GM19395 (cell line): Measurements from ENCODE around the gene ACP4.

Source experiments
- ATAC-seq: cut with Tn5 transposase; IDR thresholded peaks from one replicate; pipeline ENCODE4 v1.9.1; 2021; ENCODE audit warnings: mild to moderate bottlenecking, moderate library complexity; ENCODE audit not compliant: unreplicated experiment

Gene ACP4

GRCh38 chr19:50820549-50821247, 30.5 kb downstream of the ACP4 start:
- no peak for ATAC-seq

DNA sequence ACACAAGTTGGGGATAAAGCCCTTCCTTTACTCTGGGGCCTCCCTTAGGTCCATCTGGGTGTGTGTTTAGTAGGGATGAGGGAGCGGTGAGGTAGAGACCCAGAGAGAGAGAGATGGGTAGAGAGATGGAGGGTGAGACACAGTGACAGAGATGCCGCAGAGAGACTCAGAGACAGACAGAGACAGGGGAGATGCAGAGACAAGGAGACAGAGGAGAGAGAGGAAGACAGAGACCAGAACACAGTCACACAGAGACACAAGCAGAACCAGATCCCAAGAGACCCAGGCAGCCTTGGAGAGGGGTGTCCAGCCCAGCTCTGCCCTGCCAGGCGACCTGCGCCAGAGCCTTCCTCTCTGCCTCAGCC, 31.0 kb downstream of the ACP4 start:
- no peak for ATAC-seq

- no peak for ATAC-seq
Observed at GRCh38 chr19:50821622-50822021, 31.4 kb downstream of the ACP4 start.

DNA sequence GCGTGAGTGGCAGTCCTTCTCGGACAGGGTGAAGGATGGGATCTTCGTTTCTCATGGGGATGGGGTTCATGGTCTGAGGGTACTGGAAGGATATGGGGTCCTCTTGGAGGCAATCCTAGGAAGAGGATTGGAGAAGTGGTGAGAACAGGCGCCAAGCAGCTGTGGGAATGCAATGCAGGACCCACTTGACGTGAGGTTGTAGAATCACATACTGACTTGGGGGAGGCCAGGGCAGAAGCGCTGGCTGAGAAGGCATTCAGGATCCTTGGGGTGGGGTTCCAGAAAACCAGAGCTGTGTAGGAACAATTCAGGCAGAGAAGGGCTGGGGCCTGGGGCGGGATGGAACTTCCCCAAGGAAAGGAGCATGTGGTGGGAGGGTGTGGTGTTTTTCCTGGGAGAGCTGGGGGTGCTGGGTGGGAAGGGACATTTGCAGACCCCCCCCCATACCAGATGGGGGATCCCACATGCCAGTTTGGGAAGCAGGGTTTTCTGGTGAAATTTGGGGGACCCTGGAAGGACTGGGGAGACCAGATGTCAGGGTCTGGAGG, 32.5 kb downstream of the ACP4 start:
- ATAC-seq, result no peak

DNA sequence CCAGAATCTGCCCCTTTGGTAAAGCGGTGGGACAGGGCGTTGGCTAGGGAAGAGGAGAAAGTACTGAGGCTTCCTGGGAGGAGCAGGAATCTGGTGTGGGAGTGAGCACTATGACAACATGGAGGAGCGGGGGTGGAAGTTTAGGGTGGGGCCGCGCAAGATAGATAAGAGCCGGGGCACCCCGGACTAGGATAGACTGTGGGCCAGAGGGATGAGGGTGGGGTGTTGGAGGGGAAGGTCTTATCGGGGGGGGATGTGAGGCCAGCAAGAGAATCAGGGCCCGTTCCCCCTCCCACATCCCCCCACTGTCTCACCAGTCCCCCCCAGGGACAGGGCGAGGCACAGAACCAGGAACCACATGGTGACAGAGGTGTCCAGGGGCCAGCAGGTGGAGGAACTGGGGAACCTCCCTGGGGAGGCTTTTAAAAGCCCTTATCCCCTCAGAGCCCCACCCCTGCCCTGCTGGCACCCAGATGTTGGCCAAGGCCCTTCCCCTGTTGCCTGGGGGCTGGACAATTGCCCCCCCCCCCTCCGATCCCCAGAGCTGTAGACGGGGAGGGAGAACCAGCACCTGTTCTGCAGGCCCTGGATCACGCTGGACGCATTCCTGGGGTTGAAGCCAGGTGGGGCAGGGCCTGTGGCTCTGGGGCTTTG, 33.3 kb downstream of the ACP4 start, which contains the start of gene KLK1:
KLK1 (minus strand) TSS at position 399 of the 654 bp plus-strand sequence; CDS start at position 360, 39 bp downstream.
- no peak for ATAC-seq

GRCh38 chr19:50826492-50827240, 36.5 kb downstream of the ACP4 start:
- ATAC-seq, result no peak

DNA sequence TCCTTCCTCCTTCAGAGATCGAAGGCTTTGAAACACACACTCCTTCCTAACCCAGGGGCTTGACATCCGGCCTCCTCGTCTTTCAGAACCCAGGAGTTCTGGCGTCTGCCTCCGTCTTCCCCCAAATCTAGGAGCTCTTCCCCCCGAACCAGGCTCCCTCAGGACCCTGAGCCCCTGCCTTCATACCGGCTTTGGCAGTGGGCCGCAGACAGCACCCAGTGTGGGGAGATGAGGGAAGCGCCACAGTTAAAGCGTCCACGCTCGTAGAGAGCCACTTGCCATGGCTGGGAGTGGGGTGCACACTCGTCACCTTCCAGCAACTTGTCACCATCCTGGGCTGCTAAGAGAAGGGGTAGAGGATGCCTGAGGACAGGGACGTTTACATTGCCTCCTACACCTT, 37.3 kb downstream of the ACP4 start:
- no peak for ATAC-seq

DNA sequence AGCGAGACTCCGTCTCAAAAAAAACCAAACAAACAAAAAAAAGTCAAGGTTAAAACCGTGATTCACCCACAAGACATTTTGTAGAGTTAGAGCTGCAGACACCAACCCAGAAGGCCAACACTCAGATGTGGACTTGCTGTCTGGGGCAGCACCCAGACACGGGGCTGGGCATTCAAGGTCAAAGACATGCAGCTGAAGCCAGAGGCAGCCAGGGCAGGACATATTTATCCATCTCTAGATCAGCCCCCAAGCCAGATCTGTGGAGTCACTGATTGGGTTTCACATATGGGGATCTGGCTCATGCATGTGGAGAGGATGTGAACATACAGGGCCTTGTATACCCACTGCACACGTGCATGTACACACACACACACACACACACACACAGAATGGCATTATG, 39.6 kb downstream of the ACP4 start:
- no peak for ATAC-seq

GRCh38 chr19:50830266-50831025, 40.2 kb downstream of the ACP4 start:
- ATAC-seq, result no peak

DNA sequence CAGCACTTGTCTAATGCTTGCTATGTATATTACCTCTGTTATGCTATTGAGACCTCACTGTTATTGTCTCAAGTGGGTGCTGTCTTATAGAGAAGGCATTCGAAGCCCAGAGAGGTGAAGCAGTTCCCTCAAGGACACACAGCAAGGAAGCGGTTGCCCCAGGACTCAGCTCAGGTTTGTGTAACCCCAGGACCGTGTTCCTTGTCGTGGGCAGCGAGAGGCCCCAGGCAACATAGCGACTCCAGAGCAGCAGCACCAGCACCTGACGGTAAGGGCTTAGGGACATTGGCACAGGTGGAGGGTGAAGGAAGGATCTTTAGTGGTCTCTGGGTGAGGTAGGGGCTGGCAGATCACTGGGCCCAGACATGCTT, 40.8 kb downstream of the ACP4 start:
- no peak for ATAC-seq

DNA sequence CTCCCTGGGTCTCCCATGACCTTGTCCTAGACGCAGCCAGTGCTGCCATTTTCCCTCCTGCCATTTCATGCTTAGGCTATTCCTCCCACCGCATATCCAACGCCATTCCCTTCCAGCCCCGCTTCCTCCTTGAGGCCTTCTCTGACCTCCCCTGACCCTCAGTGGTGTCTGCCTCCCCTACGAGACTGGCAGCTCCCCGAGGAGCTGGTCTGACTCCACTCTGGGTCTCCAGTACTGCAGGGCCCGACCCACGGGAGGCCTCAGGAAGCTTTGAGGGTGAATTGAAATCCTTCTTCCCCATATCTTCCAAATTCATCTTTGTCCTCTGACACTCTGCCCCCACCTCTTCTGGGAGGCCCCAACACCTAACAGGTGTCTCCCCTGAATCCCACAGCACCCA, 42.5 kb downstream of the ACP4 start:
- no peak for ATAC-seq

- ATAC-seq, result no peak
Observed at GRCh38 chr19:50833117-50833801, 43.0 kb downstream of the ACP4 start, which contains the start of gene KLK15. Gene KLK15 (minus strand): TSS chr19:50833574. CDS start chr19:50831492, 2,082 bp downstream.

DNA sequence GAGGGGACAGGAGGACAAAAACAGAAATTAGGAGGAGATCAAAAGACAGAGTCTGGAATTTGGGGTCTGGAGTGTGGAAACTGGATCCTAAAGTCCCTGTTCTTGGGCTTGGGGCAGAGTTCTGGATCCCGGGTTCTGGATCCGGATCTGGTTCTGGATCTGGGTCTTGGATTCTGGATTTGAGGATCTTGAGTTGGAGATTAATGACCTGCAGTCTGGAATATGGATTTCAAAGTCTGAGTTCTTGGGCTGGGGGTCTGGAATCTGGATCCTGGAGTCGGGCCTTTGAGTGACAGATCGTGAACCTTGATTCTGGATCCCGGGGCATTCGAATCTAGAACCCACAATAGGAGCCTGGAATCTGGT, 43.6 kb downstream of the ACP4 start:
- ATAC-seq, result no peak

GRCh38 chr19:50835103-50835784, 45.0 kb downstream of the ACP4 start:
- no peak for ATAC-seq

DNA sequence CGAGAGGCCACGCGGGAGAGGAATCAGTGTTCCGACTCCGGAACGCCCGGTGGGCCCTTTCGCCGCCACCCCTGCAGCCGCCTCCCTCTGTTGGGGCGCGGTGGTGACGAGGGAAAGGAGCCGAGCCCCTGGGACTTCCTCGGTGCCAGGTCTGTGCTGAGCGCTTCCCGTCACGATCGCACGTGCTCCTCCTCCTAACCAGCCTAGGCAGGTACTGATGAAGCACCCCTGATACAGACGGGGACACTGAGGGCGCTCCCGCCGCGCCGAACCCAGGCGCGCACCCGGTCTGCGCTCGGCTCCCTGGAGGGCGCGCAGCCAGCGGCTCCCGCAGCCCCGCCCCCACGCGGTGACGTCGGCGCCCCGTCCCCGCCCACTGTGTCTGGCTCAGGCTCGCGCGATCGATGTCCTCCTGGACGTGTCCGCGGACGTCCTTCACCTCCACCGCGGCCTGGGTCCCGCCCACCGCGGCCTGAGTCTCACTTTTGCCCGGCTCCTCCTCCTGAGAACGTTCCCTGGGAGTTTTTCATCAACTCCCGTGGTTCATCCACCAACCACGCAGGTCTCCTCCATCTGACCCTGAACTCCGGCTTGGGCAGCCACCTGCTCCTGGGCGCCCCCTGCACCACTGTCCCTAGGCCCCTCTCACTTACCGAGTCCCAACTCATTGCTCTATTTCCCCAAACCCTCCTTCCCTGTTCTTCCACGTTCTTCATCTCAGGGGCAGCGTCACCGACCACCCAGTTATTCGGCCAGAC, 45.7 kb downstream of the ACP4 start:
- peak; percentile 70 for ATAC-seq

DNA sequence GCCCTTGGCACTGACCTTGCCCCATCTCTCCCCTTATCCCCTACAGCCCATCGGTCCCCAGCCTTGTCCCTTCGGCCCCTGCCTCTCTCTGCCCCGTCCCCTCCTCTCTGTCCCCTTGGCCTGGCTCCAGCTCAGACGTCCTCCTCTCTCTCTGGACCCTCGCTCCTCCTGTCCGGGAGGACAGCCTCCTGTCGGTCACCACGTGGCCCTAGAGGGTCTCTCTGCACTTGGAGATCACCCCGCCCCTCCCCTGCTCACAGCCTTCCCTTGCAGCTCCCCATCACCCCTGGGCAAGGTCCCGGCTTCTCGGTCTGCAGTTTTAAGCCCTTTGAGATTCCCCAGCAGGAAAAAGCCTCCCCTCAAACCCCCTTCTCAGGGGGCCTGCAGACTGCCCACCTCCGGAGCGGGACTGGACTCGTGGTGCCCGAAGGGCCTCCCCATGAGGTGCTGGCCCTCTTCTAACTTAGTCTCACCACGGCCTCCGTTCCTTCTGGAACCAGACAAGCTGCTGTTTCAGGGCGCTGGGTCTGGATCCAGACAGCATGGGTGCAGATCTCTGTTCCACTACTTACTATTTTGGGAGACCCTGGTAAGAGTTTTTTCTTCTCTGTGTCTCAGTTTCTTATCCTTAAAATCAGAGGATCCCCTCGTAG, 46.5 kb downstream of the ACP4 start:
- no peak for ATAC-seq

GRCh38 chr19:50837300-50837699, 47.1 kb downstream of the ACP4 start:
- ATAC-seq, result no peak

DNA sequence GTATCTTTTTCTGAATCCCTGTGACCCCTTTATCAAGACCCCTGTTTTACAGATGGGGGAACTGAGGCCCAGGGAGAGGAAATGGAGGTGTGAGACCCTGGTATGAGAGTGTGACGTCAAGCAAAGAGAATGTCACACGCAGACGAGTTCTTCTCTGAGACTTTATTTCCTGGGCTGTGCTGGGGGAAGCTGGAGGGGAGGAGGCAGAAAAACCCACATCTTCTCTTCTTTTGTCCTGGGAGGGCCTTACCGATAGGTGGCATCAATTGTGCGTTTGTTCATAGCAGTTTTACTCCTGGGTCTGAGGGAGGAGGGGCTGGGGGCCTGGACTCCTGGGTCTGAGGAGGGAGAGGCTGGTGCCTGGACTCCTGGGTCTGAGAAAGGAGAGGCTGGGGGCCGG, 48.0 kb downstream of the ACP4 start:
- ATAC-seq, result no peak
